Stimulated activated CD4-positive, alpha-beta T cell treated with anti-CD3 and anti-CD28 coated beads, Interleukin-1b, Interleukin-23, amount 100 ng/mL, for 24 hours (primary cell): Measurements from ENCODE around the gene FBXO15.

Source experiments
- DNase-seq, 4 experiments: peaks; one replicate each; pipeline ENCODE4 v3.0.0-alpha.2; 2020; ENCODE audit warnings: low read depth in 4 of 4, low spot score in 1 of 4

FBXO15 gene

DNA sequence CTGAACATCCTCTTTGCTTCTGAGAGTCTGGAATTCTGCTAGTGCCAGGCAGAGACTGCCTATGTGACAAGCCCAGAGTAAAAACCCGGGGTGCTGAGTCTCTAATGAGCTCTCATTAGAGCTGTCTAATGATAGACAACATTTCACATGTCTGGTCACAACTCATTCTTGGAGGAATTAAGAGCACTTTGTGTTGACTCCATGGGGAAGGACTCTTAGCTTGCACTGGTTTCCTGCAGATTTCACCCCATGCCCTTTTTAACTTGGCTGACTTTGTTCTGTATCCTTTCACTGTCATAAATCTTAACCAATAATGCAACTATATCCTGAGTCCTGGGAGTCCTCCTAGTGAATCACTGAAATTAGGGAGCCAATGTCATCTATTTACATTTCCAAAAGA is 33.5 kb downstream of the FBXO15 start:
- no peak for DNase-seq

DNA sequence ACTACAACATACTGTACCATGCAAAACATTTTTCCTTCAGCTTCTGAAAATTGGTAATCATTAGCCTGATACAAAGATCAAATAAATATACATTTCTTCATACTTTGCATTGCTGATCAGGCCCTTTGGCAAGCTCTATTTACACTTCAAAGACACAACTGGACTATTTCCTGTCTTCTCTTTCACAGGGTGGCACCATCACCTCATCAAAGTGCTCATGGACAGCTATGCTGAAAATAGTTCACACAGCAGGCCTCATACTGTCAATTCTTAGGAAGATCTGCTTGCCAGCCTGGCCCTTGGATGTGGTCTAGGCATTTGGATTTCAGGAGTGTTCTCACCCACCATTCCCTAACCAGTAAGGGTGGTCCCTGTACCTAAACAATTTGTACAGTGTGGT is 33.9 kb downstream of the FBXO15 start:
- DNase-seq: no peak

DNA sequence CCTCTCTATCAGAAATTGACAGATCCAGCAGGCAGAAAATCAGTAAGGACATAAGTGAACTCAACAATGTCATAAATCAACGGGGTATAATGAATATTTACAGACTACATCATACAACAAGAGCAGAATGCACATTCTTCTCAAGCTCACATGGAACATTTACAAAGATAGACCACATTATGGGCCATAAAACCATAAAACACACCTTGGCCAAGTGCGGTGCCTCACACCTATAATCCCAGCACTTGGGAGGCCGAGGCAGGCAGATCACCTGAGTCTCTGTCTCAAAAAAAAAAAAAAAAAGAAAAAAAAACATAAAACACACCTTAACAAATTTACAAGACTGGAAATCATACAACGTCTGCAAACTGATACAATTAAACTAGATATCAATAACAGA is 36.7 kb downstream of the FBXO15 start:
- DNase-seq: no peak

DNA sequence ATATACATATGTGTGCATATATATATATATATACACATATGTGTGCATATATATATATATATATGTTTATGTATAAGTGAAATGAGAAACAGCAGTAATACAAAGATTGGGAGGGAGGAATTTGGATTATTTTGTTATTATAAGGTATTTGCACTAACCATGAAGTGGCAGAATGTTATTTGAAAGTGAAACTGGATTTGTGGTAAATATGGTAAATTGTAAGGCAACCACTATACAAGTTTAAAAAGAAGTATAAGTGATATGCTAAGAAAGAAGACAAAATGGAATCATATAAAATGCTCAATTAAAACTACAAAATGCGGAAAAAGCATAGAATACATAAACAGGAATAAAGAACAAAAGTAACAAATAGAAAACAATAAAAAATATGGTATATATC is 37.5 kb downstream of the FBXO15 start:
- no peak for DNase-seq

DNA sequence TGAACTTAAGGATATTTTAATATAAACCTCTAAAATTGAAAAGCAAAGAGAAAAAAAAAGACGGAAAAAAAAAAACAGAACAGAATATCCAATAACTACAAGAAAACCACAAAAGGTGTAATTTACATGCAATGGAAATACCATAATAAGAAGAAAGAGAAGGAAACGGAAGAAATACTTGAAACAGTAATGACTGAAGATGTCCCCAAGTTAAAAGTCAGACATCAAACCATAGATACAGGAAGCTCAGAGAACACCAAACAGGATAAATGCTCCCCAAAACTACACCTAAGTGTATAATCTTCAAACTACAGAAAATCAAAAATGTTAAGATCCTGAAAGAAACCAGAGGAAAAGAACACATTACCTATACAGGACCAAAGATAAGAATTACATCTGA is 39.2 kb downstream of the FBXO15 start:
- DNase-seq: no peak

DNA sequence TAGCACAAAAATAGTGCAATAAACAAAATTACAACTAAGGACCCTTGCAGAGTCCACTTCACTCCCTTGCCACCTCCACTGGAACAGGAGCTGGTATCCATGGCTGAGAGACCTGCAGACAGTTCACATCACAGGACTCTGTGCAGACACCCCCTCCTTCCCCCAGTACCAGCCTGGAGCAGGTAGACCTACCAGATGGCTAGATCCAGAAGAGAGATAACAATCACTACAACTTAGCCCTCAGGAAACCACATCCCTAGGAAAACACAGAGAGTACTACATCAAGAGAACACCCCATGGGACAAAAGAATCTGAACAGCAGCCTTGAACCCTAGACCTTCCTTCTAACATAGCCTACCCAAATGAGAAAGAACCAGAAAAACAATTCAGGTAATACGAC is 49.8 kb downstream of the FBXO15 start:
- no peak for DNase-seq

DNA sequence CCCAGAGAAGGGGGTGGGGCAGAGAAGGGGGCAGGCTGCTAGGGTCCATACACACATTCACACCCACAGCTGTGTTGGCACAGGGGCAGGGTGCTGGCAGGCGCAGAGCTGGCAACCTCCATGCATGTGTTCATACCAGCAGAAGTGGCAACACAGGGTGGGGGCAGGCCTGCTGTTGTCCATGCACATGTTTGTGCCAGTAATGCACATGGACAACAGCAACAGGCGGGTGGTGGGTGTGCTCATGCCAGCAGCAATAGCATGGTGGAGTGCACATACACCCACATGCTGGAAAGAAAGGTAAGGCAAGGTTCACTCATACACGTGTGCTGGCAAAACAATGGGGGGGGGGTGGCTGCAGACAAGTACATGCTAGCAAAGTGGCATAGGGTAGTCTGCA is 54.7 kb downstream of the FBXO15 start:
- DNase-seq: no peak

DNA sequence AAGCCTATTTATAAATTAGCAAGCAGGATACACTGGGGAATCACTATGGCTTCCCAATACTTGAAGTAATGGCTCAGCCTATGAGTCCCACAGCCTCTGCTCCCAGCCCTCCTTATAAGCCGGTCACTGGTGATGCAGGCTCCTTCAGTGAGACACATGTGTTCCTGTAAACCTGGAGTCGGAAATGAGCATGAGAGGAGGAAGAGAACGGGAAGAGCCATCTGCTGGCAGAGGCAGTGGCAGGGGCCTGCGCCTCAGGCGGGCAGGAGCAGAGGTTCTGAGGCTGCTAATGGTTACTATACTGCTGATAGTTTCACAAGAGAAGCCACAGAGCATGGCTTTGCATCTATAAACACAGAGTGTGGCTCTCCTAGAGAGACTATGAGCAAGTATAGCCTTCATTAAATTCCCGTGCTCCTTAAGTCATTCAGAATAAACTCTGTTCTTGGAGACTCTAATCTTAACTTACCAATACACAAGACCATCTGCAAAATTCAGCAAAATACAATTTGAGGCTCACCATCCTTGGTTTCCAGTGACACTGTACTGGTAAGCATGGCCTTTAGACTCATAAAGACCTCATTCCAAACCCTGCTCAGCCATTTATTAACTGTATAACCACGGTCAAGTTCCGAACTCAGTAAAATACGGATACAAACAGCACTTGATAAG is 63.3 kb downstream of the FBXO15 start:
- no peak for DNase-seq

DNA sequence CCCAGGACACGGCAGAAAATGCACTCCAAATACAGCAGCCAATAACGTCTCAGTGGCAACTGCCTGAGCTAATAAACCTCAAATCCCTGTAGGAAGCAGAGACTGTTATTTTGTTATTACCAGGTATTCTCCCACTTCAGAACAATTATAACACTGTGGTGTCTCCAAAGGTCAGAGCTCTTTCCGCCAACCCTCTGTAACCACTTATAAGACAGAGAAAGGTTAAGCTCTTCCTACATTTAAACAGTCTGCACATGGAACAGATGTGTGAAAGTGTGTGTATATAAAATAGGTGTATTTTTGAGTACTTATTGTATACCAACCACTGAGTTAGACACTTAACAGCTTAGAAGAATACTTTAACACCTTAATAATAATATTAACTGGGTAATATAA is 64.1 kb downstream of the FBXO15 start:
- DNase-seq: no peak

DNA sequence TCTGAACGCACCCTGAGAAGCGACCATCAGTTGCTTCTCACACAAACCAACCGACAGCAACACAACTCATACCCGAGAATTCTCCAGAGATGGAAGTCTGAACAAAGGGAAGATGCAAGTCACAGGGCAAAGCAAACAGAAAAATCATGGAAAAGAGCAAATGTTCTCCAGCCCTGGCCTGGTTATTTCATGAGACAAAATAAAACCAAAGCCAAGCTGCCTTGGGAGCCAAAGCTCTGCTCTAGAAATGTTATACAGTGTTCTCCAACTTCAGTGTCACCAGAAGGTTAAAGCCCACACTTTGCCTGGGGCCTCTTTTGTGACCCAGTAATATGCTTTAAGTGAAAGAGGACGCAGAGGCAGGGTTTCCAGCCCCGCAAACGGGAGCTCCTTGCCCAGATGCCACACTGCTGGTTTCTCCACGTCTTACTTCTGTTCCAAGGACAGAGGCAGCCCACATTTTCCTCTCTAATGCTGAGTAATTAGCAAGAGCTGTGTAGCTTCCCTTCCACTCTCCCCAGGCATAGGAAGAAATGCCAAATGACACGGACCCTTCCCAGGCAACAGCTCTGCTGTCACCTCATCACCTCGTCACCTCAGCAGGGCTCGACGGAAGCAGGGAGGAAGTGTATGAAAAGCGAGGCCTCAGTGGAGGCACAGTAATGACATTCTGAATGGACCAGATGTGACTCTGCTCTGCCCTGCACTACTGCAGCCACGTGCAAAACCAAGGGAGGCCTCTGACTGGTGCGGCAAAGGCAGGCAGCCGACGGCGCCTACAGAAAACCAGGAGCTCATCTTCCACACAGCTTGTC is 64.7 kb downstream of the FBXO15 start:
- DNase-seq: no peak

DNA sequence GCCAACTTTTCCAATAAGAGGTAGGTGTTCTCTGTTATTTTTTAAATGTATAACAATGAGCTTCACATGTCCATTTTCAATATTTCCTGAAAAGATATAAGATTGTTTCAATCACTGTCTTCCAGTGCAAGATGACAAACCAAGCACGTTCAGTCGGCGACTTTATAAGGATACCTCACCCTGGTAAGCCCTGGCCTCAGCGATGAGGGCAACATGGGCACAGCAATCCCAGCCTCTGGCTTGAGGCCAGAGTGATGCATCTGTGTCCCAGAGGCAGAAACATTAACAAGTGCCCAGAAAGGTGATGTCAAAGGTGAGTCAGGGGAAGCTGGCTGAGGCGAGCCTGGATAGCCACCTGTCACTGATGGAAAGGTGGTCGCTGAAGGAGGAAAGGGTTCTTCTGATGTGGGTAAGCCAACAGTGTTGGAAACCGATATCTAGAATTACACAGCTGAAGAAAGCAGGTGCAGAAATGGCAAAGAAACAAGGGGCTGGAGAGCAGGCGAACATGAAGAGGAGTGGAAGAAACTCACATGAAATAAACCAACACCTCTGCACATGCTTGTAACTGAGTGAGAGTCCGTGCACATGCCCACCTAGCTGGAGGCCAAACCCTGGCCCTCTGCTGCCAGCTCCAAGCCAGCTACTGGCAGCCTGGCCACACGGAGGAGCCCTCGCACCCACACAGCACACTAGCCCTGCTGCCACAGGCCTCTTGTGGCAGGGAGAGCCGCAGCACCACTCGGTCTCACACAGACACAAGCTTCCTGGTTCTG is 65.5 kb downstream of the FBXO15 start:
- peak in 3 of 4 experiments; percentile 18 to 44 (median 43) for DNase-seq

DNA sequence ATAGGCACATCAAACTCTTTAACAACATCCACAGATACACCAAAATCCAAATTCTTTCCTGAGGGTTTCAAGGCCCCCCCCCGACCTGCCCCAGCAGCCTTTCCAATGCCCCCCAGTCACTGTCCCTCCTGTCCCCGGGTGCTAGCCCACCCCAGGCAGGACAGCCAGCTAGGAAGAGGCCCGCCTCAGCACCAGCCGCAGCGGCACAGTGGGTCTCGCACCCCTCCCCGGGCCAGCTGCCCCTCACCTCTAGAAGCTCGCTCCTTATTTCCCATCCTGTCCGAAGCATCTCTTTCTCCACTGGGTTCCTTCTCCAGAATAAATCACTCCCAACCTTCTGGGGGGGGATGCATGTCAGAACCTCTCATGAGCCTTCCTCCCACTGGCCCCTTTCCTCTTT is 69.4 kb downstream of the FBXO15 start:
- no peak for DNase-seq

DNA sequence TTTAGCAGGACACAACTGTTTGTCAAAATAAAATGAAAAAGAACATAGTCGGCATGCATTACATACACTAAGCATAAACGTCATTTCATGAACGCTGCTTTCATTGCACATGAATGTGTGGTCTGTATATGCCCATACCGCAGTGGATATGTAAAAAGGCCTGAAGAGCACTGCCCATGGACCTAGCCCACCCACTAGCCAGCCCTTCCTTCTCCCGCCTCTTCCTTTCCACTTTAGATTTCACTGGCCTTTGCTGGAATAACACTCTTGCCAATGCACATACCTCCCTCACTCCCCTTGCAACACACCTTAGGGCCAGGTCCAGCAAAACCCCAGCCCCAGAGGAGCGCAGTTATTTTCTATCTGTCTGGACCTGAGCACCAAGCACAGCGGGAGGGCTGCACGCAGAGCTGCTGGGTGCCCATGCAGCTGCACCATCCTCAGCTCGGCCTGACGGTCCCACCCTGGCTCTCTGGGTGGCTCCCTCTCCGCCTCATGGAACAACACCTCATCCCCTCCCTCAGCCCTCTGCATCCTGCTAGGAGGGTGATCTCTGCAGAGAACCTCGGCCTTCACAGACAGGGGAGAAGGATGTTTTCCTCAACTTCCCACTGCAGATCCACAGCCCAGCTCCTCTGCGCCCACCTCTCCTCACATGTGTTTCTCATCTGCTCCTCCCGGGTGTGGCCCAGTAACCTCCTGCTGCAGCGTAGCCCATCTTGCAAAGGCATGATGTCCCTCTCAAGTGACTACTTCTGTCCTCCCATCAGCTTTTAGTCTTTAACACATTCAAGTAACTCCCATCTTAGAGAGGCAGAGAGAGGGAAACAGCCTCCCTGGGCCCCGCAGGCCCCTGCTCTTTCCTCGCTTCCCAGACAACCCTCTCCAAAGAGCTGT is 72.7 kb downstream of the FBXO15 start:
- DNase-seq: no peak

DNA sequence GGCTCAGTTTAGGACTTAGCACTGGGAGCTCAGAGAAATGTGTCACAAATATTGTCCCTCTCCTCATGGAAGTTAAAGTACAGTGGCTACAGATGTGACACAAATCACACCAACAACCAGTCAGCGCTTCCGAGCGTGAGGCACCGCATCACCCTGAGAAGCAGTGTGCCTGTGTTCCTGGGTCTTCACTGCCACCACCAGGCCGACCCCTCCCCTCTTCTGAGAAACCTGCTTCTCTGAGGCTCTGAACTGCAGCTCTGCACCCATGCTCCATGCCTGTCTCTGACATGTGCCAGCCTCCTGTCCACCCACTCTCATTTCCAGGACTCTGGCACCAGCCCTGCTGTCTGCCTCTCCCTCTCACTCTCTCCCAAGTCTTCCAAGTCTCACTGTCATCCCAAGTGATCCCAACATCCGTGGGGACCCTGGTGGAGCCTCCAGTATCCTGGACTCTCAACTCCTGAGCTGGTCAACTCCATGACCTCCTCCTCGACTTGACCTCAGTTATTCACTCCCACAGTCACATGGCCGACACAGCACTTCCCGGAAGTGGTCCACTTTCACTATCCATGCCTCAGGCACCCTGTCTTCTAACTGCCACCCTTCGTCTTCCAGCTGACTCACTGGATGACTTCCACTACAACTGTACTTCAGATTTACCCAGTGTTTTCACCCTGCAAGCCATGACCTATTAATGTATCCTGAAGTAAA is 73.5 kb downstream of the FBXO15 start:
- no peak for DNase-seq

DNA sequence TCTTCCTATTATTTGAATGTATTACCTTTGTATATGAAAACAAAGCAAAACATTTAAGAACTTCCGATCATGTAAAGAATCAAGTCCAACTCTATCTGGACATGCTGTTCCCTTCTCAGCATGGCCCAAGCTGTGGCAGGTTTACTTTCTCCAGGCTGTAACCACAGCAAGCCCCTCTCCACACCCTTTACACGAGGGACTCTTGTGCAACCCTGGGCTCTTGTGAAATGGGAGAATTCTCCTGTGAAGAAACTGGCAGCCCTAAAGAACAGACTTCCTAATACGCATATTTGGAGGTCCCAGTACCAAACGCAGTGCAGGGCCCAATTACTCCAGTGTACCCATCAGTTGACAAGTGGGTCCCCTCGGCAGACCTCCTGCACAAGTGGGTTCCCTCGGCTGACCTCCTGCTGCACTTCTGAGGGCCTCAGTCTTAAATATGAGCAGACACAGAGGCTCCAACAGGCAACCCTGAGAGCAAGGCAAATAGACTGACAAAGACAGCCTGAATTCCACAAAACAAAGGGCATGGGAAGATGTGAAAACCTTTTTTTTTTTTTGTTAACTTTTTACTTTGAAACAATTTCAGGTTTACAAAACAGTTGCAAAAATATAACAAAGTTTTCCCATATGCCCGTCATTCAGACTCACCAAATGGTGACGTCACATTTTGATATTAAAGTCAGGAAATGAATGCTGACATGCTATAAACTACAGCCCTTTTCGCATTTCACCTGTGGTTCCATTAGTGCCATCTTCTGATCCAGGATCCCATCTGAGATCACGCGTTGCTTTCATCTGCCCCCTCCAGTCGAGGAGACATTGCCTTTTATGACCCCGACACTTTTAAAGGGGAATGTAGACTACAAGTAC is 78.2 kb downstream of the FBXO15 start:
- DNase-seq: no peak

DNA sequence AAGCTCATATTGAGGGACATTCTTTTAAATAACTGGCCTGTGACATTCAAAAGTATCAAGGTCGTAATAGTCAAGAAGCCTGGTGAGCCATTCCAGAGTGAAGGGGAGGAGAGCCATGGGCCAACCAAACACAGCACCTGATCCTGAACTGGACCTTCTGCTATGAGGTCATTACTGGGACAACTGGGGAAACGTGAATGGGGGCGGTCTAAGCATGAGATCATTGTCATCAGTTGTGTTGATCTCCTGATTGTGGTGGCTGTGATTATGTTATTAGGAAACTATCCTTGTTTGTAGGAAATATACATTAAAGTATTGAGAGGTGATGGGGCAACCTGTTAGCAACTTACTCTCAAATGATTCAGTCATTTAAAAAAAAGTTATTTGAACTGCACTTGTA is 79.3 kb downstream of the FBXO15 start:
- DNase-seq: no peak

DNA sequence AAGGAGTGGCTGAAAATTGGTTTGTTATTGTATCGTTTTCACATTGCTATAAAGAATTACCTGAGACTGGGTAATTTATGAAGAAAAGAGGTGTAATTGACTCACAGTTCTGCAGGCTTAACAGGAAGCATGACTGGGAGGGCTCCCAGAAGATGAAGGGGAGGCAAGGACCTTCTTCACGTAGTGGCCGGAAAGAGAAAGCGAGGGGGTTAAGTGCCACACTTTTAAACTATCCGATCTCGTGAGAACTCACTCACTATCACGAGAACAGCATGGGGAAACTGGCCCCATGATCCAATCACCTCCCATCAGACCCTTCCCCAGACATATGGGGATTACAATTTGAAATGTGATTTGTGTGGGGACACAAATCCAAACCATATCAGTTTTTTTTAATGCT is 81.6 kb downstream of the FBXO15 start:
- no peak for DNase-seq

DNA sequence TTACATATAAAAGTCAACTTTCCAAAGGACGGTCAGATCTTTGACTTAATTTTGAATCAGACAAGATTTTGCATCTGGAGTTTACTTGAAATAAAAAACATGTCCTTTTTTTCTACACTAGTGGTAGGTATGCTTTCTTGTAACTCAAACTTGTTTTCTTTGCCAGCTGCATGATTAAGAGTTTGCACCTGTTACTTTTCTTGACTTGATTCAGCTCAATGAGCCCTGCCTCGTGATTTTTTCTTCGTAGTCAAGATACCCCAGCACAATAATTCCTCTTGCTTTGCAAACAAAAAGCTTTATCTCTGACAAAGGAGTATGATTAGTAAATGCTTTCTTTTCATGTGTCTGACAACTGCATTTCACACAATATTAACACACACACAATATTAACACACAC is 82.3 kb downstream of the FBXO15 start:
- DNase-seq: no peak

DNA sequence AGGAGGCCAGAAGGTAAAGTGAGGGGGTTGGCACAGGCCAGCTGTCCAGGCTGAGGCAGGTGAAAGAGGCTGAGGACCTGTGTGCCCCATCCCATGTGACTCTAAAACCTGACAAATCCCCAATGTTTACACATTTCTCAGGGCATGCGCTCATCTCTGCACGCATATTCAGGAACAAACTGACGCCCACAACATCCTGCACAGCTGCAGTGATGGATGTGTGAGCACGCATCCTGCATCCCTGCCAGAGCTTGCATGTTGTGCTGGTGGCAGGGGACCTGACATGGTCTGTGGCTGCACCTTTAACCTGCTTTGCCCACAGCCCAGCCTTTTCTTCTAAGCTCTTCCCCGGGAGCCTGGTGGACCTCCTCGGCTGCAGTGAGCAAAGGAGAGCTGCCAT is 83.1 kb downstream of the FBXO15 start:
- DNase-seq: peak in 2 of 4 experiments; percentile 19 to 27
